Right cardiac atrium (tissue), 5 donors: ENCODE measurements around the gene STIM1. TPM values are rescaled to one million over a fixed set of nuclear protein-coding genes. Genes with fewer than 3 reads are reported as not detected.

Experiments used
- ATAC-seq, 2 donors: fragments of 200-7000 bp; cut with Tn5 transposase; one replicate each; pipeline versions ENCODE4 v1.8.0 to v1.9.1; 2020; ENCODE audit warnings: moderate library complexity in 2 of 2, mild to moderate bottlenecking in 1 of 2
- DNase-seq, 3 donors: peaks; one replicate each; pipeline ENCODE4 v3.0.0-alpha.2; 2020
- H3K27ac ChIP-seq: one replicate; pipeline ENCODE4 v1.5.1; 2013; ENCODE audit warnings: mild to moderate bottlenecking, low read length, control low read depth, moderate library complexity
- H3K27me3 ChIP-seq: one replicate; pipeline ENCODE4 v1.6.1; 2013; ENCODE audit not compliant: control insufficient read depth, insufficient read depth
- H3K4me1 ChIP-seq: one replicate; pipeline ENCODE4 v1.6.1; 2013; ENCODE audit warnings: low read length; ENCODE audit not compliant: control insufficient read depth, insufficient read depth
- H3K4me3 ChIP-seq: one replicate; pipeline ENCODE4 v1.5.1; 2013; ENCODE audit warnings: low read length, control low read depth
- H3K9me3 ChIP-seq: one replicate; pipeline ENCODE4 v1.6.1; 2013; ENCODE audit warnings: low read length; ENCODE audit not compliant: control insufficient read depth
- WGBS: extraction: QIAGEN DNeasy Blood & Tissue Kit; methylation state at CpG from one replicate; pipeline ENCODE4 v1.1.7; 2013; 5-methylcytosine and 5-hydroxymethylcytosine counted together
- intact Hi-C, 4 donors: fragments of 100-400 bp; cut with DNase I; formaldehyde crosslinking; loops; one replicate each; pipeline versions ENCODE4 v1.11.0 to v1.14.0; 2022 to 2023
- polyA plus RNA-seq: library from polyadenylated mRNA; stranded (reverse); fragments of 200-250 nt; gene quantifications from one replicate; pipeline ENCODE4 v1.2.3, GENCODE V29; 2013
- total RNA-seq, 4 donors: library from RNA; stranded (reverse); fragmentation: NEBNext Ultra II Directional; extraction: Animal tissue kit (Norgen Biotek cat#: 25700); gene quantifications; one replicate each; pipeline ENCODE4 v1.2.1, GENCODE V29; 2021
- donor health status: healthy with polysubstance abuse.
- donor health status: DM: no; HTN: yes; CAD: no.
- donor health status: DM: no; HTN: no; CAD: no.
- donor health status: DM: no; HTN: yes; CAD: no; lungs with severe emphysema.
- donor health status: DM: yes; HTN: yes; CAD: no.

The STIM1 gene
- total and polyA plus RNA-seq, 5 donors: 10.8 to 19.3 (median 15.8) TPM

DNA sequence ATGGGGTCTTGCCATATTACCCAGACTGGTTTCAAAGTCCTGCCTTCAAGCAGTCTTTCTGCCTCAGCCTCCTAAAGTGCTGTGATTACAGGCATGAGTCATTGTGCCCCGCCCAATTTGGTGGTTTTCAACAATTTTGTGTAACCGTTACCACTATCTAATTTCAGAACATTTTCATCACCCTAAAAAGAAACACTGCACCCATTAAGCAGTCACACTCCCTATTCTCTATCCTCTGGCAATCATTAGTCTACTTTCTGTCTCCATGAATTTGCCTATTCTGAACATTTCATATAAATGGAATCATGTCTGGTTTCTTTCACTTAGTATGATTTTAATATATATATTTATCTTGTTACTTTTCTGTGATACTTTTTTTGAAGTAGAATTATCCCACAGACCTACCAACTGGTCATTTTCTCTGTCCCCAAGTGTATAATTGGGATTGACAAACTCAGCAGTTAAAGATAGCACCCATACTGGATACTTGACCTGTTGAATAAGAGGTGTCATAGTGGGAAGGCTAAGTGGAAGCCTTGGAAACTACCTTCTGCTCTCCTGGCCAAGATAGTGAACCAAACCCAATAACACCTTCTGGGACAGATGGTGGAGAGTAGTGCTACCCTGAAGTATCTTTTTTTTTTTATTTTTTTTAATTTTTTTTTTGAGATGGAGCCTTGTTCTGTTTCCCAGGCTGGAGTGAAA is 64.8 kb downstream of the STIM1 start:
- Histone ChIP-seq H3K27me3 (no peaks in the 10 kb centered on the region), H3K4me1 (peaks cover 1% of the 10 kb centered on the region), H3K27ac (no peak overlapping the region), H3K4me3 (no peak overlapping the region), H3K9me3 (no peaks in the 10 kb centered on the region)
- peak; percentile 26 to 40 for ATAC-seq
- DNase-seq: peak in 2 of 3 donors; percentile 35 to 52
- intact Hi-C loops: no loop called here
- WGBS: 62% methylated on average over 2 of the region's 2 CpGs

DNA sequence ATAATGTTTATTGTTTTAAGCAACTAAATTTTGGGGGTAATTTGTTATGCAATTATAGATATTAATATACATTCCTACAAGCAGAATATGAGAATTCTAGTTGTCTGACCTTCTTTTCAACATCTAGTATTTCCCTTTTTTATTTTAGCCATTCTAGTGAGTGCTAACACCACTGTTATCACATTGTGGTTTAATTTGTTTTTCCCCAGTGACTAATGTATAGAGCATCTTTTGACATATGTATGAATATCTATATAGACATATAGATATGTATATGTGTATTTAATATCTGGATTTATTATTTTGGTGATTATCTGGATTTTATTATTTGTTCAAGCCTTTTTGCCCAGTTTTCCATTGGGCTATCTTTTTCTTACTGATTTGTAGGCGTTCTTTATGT is 66.6 kb downstream of the STIM1 start:
- WGBS: 98% methylated on average over 1 of the region's 1 CpG
- H3K4me1 ChIP-seq: peaks cover 1% of the 10 kb centered on the region
- no peak for DNase-seq

DNA sequence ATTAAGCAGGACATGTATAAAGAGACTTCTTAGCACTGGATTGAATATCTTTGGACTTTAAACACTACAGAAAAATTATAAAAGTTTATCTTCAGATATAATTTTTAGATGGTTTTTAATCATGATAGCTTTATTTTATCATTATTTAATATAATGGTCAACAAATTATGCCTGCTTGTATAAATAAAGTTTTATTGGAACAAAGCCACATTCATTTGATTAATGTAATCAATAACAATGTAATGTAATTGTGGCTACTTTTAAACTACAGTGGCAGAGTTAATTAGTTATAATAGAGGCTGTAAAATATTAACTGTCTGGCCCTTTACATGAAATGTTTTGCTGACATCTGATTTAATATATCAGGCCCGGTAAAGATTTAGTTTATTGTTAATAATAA is 70.0 kb downstream of the STIM1 start:
- Histone ChIP-seq H3K9me3 (no peaks in the 10 kb centered on the region), H3K4me1 (peaks cover 6% of the 10 kb centered on the region), H3K27me3 (no peaks in the 10 kb centered on the region), H3K4me3 (no peak overlapping the region), H3K27ac (no peak overlapping the region)
- ATAC-seq (no peak), DNase-seq (no peak)
- 97% methylated on average over 1 of the region's 1 CpG for WGBS
- intact Hi-C loops: no loop called here

More for the DNA sequence above, 66.6 kb downstream of the STIM1 start:
- intact Hi-C loops: no loop called here
- Histone ChIP-seq H3K4me3 (no peak overlapping the region), H3K27ac (no peak overlapping the region), H3K27me3 (no peaks in the 10 kb centered on the region), H3K9me3 (no peaks in the 10 kb centered on the region)
- ATAC-seq: no peak

DNA sequence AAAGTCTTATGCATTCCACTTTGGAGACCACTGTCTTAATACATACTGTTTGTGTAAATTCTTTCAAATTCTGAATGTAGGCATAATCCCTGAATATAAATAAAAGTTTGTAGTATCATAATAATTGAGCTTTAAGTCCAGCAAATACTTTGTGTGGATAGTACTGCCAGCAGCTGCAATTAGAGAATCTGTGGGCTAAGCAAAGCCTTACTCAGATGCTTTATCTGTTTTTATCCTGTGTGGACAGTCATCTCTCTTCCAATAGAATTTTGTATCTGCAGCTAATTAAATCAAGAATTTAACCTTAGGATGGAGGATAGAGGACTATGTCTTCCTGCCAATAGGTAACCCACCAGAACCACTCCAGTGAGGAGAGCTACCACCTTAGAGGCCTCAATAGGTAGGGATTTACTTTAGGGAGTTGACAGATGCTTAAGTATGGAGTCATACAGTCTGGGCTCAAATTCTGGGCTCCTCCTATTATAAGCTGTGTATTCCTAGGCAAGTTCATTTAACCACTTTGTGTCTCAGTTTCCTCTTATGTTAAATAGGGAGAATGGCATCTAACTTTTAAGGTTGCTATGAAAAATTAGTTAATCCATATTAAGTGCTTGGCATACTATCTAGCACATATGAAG is 71.1 kb downstream of the STIM1 start:
- Histone ChIP-seq H3K27ac (no peak overlapping the region), H3K27me3 (no peaks in the 10 kb centered on the region), H3K9me3 (no peaks in the 10 kb centered on the region), H3K4me3 (no peak overlapping the region), H3K4me1 (peaks cover 6% of the 10 kb centered on the region)
- ATAC-seq (no peak), DNase-seq (no peak)
- intact Hi-C loops: no loop called here

DNA sequence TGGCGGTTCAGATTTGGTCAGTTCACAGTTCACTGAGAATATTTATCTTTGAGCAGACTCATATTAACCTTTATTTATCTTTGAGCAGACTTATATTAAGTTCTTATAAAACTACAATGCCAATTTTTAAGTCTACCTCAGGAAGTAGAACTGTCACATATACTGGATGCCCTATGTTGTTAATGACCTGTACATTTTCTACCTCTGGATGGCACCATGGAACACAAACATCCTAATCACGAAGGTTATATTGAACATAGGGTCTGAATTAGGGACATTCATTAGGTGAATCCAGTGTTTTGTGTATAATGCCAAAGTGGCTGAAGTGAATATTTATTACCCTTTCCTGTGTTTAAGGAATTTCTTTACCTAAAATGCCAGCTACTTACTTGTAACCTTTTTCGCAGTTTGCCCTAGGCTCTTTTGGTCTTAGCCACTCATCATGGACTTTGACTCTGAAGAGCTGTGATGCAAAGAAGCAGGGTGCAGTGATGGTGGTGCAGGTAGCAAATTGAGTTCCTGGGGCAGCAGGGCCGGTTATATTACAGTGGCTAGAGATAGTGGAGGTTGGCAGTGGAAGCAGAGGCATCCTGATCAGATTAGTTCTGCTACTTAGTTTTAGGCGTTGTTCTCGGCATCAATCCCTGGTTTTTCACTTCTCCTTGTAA is 71.8 kb downstream of the STIM1 start:
- ATAC-seq (no peak), DNase-seq (no peak)
- intact Hi-C loops: no loop called here
- no peaks in the 10 kb centered on the region for H3K27me3 ChIP-seq
- WGBS: 74% methylated on average over 6 of the region's 6 CpGs
- peaks cover 8% of the 10 kb centered on the region for H3K4me1 ChIP-seq
- H3K9me3 ChIP-seq: no peaks in the 10 kb centered on the region
- H3K27ac ChIP-seq: no peak overlapping the region
- H3K4me3 ChIP-seq: no peak overlapping the region

DNA sequence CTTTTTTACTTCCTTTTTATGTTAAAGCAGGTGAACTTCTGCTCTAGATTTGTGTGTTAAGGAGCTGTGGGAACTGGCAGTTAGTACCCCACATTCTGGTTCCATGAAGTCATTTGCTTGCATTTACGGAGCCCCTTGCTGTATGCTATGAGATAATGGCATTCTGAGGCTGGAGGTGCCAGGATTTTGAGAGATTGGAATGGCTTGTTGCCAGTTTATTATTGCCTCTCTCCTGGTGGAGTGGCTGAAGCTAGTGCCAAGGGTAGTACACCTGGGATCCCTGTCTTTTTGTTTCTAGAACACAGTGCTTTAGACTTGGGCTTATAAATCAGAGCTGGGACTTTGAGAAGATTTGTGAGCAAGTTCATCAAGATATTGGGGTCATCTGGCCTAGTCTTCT is 73.8 kb downstream of the STIM1 start:
- Histone ChIP-seq H3K27ac (no peak overlapping the region), H3K4me3 (no peak overlapping the region), H3K9me3 (no peaks in the 10 kb centered on the region), H3K27me3 (no peaks in the 10 kb centered on the region), H3K4me1 (peaks cover 8% of the 10 kb centered on the region)
- 60% methylated on average over 1 of the region's 1 CpG for WGBS
- intact Hi-C loops: no loop called here
- no peak for DNase-seq
- no peak for ATAC-seq

GRCh38 chr11:3929649-3930048 is 74.2 kb downstream of the STIM1 start:
- no peaks in the 10 kb centered on the region for H3K27me3 ChIP-seq
- H3K4me1 ChIP-seq: peaks cover 9% of the 10 kb centered on the region
- H3K9me3 ChIP-seq: no peaks in the 10 kb centered on the region
- H3K4me3 ChIP-seq: no peak overlapping the region
- ATAC-seq (peak; percentile 54 to 62), DNase-seq (no peak)
- intact Hi-C loops: no loop called here
- WGBS: 70% methylated on average over 8 of the region's 8 CpGs
- H3K27ac ChIP-seq: no peak overlapping the region

DNA sequence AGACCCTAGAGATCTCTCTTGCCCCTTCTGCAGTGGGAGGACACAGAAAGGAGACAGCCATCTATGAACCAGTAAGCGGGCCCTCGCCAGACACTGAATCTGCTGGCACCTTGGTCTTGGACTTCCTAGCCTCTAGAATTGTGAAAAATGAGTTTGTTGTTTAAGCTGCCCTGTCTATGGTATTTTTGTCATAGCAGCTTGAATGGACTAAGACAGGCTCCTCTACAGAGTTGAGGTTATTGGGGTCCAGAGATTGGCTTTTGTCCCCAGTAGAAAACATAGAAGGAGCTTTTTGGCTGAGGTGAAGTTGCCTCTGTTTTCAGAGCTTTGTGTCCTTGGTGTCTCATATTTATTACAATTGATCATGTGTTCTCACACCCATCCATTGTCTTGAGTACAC is 77.2 kb downstream of the STIM1 start:
- no peak overlapping the region for H3K27ac ChIP-seq
- no peaks in the 10 kb centered on the region for H3K27me3 ChIP-seq
- H3K9me3 ChIP-seq: no peaks in the 10 kb centered on the region
- intact Hi-C loops: no loop called here
- peaks cover 7% of the 10 kb centered on the region for H3K4me1 ChIP-seq
- WGBS: 98% methylated on average over 2 of the region's 2 CpGs
- DNase-seq (no peak), ATAC-seq (no peak)
- H3K4me3 ChIP-seq: no peak overlapping the region

DNA sequence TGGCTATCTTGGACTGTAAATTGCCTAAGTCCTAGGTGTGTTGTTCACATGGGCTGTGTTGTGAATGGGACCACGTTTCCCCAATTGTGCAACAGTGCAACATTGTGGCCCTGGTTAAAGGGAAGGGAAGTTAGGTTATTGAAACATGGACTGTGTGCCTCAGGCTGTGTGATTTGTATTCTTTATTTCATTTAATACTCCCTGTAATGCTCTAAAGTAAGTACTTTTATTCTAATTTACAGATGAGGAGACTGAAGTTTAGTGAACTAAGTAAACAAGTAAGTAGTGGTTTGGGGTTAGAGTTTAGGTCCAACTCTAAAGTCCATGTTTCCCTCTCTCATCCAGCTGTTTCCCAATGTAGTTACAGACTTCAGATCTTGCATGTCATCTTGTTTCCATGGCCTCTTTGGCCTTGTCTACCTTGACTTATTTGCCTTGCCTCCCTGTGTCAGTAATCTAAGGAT is 77.7 kb downstream of the STIM1 start:
- no peaks in the 10 kb centered on the region for H3K27me3 ChIP-seq
- ATAC-seq (no peak), DNase-seq (no peak)
- no peak overlapping the region for H3K4me3 ChIP-seq
- H3K27ac ChIP-seq: no peak overlapping the region
- peaks cover 7% of the 10 kb centered on the region for H3K4me1 ChIP-seq
- H3K9me3 ChIP-seq: no peaks in the 10 kb centered on the region
- WGBS: 77% methylated on average over 1 of the region's 1 CpG
- intact Hi-C loops: no loop called here

DNA sequence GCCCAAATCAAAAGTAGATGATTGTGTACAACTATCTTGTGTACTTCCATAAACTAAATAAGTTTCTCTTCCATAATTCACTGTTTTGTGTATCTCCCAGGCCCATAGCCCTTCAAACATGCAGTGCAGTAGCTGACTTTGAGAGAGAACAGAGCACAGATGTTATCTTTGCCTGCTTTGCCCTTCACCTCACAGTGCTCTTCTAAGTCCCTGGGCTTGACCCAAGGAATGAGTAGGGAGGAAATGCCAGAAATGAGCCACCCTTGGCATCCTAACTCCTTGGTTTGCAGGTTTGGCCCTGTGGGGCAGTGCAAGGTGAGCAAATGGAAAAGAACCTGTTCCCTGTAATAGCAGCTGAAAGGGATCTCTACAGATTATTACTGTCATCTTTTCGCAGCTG is 79.2 kb downstream of the STIM1 start:
- Histone ChIP-seq H3K4me3 (no peak overlapping the region), H3K4me1 (peaks cover 5% of the 10 kb centered on the region), H3K9me3 (no peaks in the 10 kb centered on the region), H3K27me3 (no peaks in the 10 kb centered on the region), H3K27ac (no peak overlapping the region)
- intact Hi-C loops: no loop called here
- 97% methylated on average over 1 of the region's 1 CpG for WGBS
- DNase-seq (no peak), ATAC-seq (peak in 1 of 2 donors; percentile 30)

- ATAC-seq: no peak
- no peaks in the 10 kb centered on the region for H3K9me3 ChIP-seq
- WGBS: 82% methylated on average over 1 of the region's 1 CpG
- intact Hi-C loops: no loop called here
- no peak overlapping the region for H3K27ac ChIP-seq
- H3K4me3 ChIP-seq: no peak overlapping the region
- no peaks in the 10 kb centered on the region for H3K27me3 ChIP-seq
- peaks cover 4% of the 10 kb centered on the region for H3K4me1 ChIP-seq
- DNase-seq: no peak
Observed at GRCh38 chr11:3936517-3936916, 81.1 kb downstream of the STIM1 start.
